Right lobe of liver (tissue), 4 donors: ENCODE measurements around the gene MOV10.

Experiments
- CTCF ChIP-seq, 4 donors: fragments of 200-600 bp in 3 of 4; fragments of 450-650 bp in 1 of 4; IDR thresholded peaks; one replicate each; pipeline versions ENCODE4 v1.5.1 to v1.8.0; 2016 to 2022; ENCODE audit warnings: antibody characterized with exemption in 4 of 4, mild to moderate bottlenecking in 2 of 4
- POLR2A ChIP-seq: fragments of 450-650 bp; IDR thresholded peaks from one replicate; pipeline ENCODE4 v1.6.1; 2017; ENCODE audit warnings: antibody characterized with exemption, mild to moderate bottlenecking
- donor health status: DM: no; HTN: no; CAD: no.
- donor health status: DM: no; HTN: no; CAD: no.
- donor health status: DM: no; HTN: yes; CAD: no.

DNA sequence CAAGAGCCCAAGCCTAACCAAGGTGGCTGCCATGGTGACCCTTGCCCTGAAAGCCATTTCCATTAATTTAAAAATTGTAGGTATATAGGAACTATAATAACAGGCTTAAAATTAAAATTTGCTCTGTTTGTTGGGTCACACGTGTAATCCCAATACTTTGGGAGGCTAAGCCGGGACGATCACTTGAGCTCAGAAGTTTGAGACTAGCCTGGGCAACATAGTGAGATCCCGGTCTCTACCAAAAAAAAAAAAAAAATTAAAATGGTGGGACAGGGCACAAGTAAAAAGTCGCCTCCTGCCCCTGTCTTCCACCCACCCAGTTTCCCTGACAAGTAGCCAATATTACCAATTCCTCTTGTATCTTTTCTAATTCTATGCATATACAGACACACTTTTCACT, 48.3 kb upstream of the MOV10 start:
- TF ChIP-seq CTCF (IDR thresholded peaks at IDR 0.05) = no peak
- TF ChIP-seq POLR2A = no peak
